HG02970 (cell line): Measurements from ENCODE around the gene PIGQ.

Experiments
- ATAC-seq: cut with Tn5 transposase; IDR thresholded peaks from one replicate; pipeline ENCODE4 v1.9.1; 2021; ENCODE audit warnings: mild to moderate bottlenecking, moderate library complexity, moderate number of reproducible peaks; ENCODE audit not compliant: unreplicated experiment, low FRiP score

Gene PIGQ

GRCh38 chr16:533391-534123 lies 36.2 kb upstream of the PIGQ start:
- no peak for ATAC-seq

DNA sequence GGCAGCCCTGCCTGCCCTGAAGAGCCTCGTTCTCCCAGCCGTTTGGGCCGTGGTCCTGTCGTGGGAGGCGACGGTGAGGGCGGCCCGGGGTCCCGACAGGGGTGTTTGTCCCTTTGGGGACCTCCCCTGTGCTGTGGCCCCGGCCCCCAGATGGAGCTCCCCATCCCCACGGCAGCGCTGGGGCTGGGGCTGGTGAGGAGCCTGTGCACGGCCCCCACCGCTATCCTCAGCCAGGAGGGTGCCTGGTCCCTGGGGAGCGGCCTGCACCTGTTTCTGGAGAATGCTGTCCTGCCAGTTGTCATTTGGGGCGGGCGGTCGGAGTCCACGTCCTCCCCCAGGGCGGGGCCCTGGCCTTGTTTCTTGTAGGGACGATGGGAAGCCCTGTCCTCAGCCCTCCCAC lies 35.6 kb upstream of the PIGQ start:
- ATAC-seq: no peak

GRCh38 chr16:534856-535445 lies 34.8 kb upstream of the PIGQ start:
- no peak for ATAC-seq

GRCh38 chr16:535446-536405 lies 34.0 kb upstream of the PIGQ start:
- no peak for ATAC-seq

- no peak for ATAC-seq
Measured at GRCh38 chr16:536746-537145, 33.0 kb upstream of the PIGQ start.

GRCh38 chr16:537415-538335 lies 32.1 kb upstream of the PIGQ start:
- no peak for ATAC-seq

DNA sequence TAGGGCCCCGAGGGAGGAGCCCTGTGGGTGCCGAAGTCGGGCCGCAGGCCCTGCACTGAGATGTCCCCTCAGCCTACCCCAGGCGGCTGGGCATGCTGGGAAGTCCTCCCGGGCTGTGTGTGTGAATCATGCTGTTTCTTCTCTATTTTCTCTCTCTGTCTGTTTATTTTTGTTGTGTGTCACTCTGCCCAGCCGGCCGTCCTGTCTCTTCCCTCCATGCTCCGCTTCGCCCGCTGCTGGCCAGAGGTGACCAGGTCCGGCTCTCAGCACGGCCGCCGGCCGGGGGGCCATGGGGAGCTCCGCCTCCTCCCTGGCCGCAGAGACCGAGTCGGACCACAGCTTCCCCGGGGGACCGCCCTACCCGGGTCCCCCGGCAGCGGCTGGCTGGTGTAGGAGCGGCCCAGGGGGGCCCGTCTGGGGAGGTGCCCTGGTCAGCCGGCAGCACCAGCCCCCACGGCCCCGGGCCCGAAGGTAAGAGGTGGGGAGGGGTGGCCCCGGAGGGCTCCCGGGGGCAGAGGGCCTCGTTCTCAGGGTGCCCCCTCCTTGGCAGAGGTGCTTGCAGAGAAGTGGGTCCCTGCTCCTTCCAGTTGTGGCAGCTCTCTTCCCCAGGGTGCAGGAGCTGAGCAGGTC lies 29.8 kb upstream of the PIGQ start:
- no peak for ATAC-seq

- no peak for ATAC-seq
Measured at GRCh38 chr16:540645-541340, 29.0 kb upstream of the PIGQ start.

- ATAC-seq: no peak
Measured at GRCh38 chr16:543301-544164, 26.2 kb upstream of the PIGQ start.

- no peak for ATAC-seq
Measured at GRCh38 chr16:544517-544916, 25.3 kb upstream of the PIGQ start.

GRCh38 chr16:546909-547770 lies 22.6 kb upstream of the PIGQ start:
- ATAC-seq: no peak

GRCh38 chr16:548586-548985 lies 21.2 kb upstream of the PIGQ start:
- ATAC-seq: no peak

- ATAC-seq: no peak
Measured at GRCh38 chr16:549544-550263, 20.1 kb upstream of the PIGQ start.

- no peak for ATAC-seq
Measured at GRCh38 chr16:551210-551609, 18.6 kb upstream of the PIGQ start.

- no peak for ATAC-seq
Measured at GRCh38 chr16:552171-552570, 17.6 kb upstream of the PIGQ start.

- no peak for ATAC-seq
Measured at GRCh38 chr16:553601-554296, 16.0 kb upstream of the PIGQ start.
